C4-2B (cell line): ENCODE data around the gene TMEM221.

ENCODE experiments used
- H3K27ac ChIP-seq: fragments of 450-650 bp; 2 replicates; pipeline ENCODE4 v1.5.1; 2017
- ZFX ChIP-seq: fragments of 450-650 bp; IDR thresholded peaks from 2 replicates; pipeline ENCODE4 v1.6.1; 2017
- TF ChIP-seq, protein P1 (sequence below): fragments of 450-650 bp; conservative IDR thresholded peaks from 2 replicates; pipeline ENCODE4 v1.5.1; 2017; ENCODE audit warnings: mild to moderate bottlenecking

Gene TMEM221

DNA sequence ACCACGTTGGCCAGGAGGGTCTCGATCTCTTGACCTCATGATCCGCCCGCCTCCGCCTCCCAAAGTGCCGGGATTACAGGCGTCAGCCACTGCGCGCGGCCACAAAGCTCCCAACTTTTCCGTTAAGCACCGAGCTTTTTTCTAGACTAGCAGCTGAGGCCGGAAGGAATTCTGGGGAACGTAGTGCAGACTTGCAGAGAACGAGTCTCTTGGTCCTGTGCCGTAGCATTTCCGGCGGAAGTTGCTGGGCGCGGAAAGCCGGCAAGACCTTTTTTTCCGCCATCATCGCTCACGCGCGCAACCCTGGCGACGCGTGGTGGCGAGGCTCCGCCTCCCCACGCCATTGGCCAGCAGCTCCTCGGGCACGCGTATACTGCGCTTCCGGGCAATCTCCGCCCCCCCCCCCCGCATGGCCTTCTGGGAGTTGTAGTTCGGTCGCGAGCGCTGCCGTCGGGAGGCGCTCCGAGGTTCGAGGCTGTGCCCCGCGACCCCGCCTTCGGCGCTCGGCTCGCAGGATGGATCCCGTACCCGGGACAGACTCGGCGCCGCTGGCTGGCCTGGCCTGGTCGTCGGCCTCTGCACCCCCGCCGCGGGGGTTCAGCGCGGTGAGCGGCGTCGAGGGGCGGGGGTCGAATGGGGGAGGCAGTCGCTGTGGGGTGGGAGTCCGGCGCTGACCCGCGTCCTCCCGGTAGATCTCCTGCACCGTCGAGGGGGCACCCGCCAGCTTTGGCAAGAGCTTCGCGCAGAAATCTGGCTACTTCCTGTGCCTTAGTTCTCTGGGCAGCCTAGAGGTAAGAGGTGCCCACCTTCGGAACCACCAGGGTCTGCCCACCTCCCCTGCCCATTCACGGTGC, 28.6 kb downstream of the TMEM221 start, which contains the start of gene MVB12A:
MVB12A (plus strand) TSS at position 427 of the 854 bp plus-strand sequence; CDS start at position 516, 89 bp downstream.
- TF ChIP-seq ZFX = no peak
- TF ChIP-seq, protein P1, sequence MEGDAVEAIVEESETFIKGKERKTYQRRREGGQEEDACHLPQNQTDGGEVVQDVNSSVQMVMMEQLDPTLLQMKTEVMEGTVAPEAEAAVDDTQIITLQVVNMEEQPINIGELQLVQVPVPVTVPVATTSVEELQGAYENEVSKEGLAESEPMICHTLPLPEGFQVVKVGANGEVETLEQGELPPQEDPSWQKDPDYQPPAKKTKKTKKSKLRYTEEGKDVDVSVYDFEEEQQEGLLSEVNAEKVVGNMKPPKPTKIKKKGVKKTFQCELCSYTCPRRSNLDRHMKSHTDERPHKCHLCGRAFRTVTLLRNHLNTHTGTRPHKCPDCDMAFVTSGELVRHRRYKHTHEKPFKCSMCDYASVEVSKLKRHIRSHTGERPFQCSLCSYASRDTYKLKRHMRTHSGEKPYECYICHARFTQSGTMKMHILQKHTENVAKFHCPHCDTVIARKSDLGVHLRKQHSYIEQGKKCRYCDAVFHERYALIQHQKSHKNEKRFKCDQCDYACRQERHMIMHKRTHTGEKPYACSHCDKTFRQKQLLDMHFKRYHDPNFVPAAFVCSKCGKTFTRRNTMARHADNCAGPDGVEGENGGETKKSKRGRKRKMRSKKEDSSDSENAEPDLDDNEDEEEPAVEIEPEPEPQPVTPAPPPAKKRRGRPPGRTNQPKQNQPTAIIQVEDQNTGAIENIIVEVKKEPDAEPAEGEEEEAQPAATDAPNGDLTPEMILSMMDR = no peak
- H3K27ac ChIP-seq = peak within 1 kb of the TSS; percentile 72

DNA sequence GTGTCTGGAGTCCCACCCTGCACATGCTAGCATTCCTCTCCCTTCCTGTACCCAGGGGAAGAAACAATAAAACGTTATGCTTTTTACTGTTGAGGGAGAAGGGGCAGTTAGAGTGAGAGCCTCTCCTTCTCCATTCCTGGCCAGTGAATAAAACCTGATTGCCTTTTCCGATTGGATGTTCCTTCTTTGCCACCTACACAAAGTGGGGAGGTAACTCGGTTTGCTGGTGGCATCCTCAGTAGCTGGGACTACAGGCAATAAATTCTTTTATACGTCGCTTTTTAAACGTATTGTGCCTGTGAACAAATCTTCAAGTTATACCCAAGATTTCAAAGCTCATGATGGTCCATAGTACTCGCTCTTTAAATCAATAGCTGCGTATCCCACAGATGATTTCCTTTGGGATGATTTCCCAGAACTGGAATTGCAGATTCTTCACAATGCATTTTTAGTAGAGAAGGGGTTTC, 29.3 kb downstream of the TMEM221 start:
- peak overlapping the region; percentile 72 for H3K27ac ChIP-seq
- TF ChIP-seq ZFX = no peak
- TF ChIP-seq, protein P1 = no peak

DNA sequence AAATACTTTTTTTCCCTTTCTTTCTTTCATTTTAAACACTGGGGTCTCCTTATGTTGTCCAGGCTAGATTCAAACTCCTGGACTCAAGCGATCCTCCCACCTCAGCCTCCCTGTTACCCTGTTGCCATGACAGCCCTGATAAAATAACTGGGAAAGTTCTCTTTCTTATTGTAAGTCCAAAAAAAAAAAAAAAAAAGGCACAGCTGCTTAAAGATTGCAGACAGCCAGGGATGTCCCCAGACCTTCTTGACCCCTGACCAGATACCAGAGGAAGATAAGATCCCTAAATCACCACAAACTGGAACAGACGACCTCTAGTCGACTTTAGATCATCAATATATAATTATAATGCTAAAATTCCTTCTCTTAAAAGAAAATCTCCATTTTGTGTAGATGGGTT, 29.8 kb downstream of the TMEM221 start:
- peak overlapping the region; percentile 72; the same call in 1 of the 2 replicates for H3K27ac ChIP-seq
- TF ChIP-seq ZFX = no peak
- TF ChIP-seq, protein P1 = no peak

DNA sequence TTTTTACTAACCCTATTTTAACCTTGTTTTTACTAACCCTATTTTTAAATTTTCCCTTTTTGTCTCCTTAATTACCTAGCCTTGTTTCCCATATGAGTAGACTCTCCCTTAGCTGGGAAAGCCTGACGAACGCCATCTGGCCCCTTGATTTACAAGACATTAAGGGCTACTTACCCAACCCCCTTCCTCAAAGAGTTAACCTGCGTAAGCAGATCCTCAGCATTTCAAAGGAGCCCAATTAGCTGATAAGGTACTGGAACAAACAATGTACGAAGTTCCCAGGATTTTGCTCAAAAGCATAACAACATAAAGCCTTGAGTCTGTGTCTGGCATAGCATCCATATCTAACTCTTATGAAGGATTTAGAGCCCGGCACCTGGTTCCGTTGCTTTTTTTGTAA, 33.3 kb downstream of the TMEM221 start:
- no peak overlapping the region for H3K27ac ChIP-seq
- TF ChIP-seq ZFX = no peak
- TF ChIP-seq, protein P1 = no peak

DNA sequence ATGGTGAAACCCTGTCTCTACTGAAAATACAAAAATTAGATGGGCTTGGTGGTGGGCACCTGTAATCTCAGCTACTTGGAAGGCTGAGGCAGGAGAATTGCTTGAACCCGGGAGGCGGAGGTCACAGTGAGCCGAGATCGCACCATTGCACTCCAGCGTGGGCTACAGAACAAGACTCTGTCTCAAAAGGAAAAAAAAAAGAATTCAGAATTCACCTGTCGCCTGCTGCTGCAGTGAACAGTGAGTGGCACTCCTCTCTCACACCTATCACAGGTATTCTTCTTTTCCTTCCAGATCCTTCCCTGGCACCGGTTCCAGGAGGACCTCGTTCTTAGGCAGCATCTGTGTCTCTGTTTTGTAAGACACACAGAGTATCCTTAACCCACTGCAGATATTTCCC, 34.4 kb downstream of the TMEM221 start:
- H3K27ac ChIP-seq = no peak overlapping the region
- TF ChIP-seq, protein P1 = no peak
- no peak for TF ChIP-seq ZFX

DNA sequence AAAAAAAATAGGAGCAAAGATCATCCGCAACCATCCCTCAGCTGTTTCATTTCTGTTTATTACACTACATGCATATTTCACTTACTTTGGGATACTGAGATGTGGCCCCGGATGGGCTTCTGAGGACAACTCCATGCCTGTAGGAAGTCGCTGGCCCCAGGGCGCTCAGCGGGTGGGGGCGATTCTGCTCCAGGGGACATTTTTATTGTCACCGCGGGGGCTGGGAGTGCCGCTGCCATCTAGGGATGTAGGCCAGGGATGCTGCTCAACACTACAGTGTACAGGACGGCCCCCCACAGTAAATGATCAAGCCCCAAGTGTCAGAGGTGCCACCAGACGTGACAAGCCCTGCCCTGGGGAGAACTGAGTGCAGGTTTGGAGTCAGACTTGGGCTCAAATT, 36.7 kb downstream of the TMEM221 start:
- no peak for TF ChIP-seq ZFX
- TF ChIP-seq, protein P1 = no peak
- H3K27ac ChIP-seq = no peak overlapping the region

DNA sequence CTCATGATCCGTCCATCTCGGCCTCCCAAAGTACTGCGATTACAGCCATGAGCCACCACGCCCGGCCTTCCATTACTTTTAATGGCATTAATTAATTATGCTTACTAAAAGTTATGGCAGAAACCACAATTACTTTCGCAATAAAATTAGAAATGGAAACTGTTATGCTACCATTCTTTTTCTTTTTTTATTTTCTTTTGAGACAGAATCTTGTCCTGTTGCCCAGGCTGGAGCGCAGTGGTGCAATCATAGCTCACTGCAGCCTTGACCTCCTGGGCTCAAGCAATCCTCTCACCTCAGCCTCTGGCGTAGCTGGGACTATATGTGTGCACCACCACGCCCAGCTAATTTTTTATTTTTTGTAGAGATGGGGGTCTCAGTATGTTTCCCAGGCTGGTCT, 38.5 kb downstream of the TMEM221 start:
- H3K27ac ChIP-seq = no peak overlapping the region
- no peak for TF ChIP-seq ZFX
- TF ChIP-seq, protein P1 = no peak
